H1 (cell line): ENCODE measurements around the gene CALY. TPM values are rescaled to one million over a fixed set of nuclear protein-coding genes. Genes with fewer than 3 reads are reported as not detected.

Source experiments
- CBX8 ChIP-seq: fragments of 300-800, 300-1000 bp; sonication (generic); IDR thresholded peaks from 2 replicates; pipeline ENCODE4 v1.7.1; 2016; ENCODE audit warnings: low read depth, low read length, borderline replicate concordance
- CREB1 ChIP-seq: IDR thresholded peaks from 2 replicates; pipeline ENCODE4 v1.6.1; 2012; ENCODE audit warnings: inconsistent platforms
- CTBP2 ChIP-seq: IDR thresholded peaks from 2 replicates; pipeline ENCODE4 v1.7.0; 2011; ENCODE audit warnings: borderline replicate concordance, mild to moderate bottlenecking, moderate library complexity, mixed read lengths, low read length; ENCODE audit not compliant: insufficient read depth, insufficient read length
- MAFK ChIP-seq: IDR thresholded peaks from 2 replicates; pipeline ENCODE4 v1.6.1; 2012; ENCODE audit warnings: low read depth, mild to moderate bottlenecking, improper control_type of control experiment, low read length
- PHF8 ChIP-seq: fragments of 200-600 bp; sonication (generic); conservative IDR thresholded peaks from 2 replicates; pipeline ENCODE4 v1.7.1; 2012; ENCODE audit warnings: low read depth, mild to moderate bottlenecking, inconsistent platforms, low read length, moderate library complexity
- POLR2AphosphoS5 ChIP-seq: IDR thresholded peaks from 2 replicates; pipeline ENCODE4 v1.6.1; 2011; ENCODE audit warnings: low read depth, low read length
- POU5F1 ChIP-seq: IDR thresholded peaks from 2 replicates; pipeline ENCODE4 v1.6.1; 2011; ENCODE audit warnings: low read depth, mild to moderate bottlenecking, low read length, moderate library complexity
- RBBP5 ChIP-seq: IDR thresholded peaks from 2 replicates; pipeline ENCODE4 v1.7.1; 2012; ENCODE audit warnings: low read depth, mild to moderate bottlenecking, inconsistent platforms, low read length, moderate library complexity, borderline replicate concordance
- SP2 ChIP-seq: IDR thresholded peaks from 2 replicates; pipeline ENCODE4 v1.6.1; 2012; ENCODE audit warnings: mild to moderate bottlenecking, low read length, inconsistent platforms
- TCF12 ChIP-seq: IDR thresholded peaks from 2 replicates; pipeline ENCODE4 v1.6.1; 2011; ENCODE audit warnings: low read depth, mild to moderate bottlenecking, low read length
- TEAD4 ChIP-seq: IDR thresholded peaks from 2 replicates; pipeline ENCODE4 v1.6.1; 2012; ENCODE audit warnings: low read depth, low read length, inconsistent platforms, mixed read lengths
- polyA plus RNA-seq, 7 experiments: library from polyadenylated mRNA; depleted of rRNA in 3 of 7; stranded (reverse) in 5 of 7; unstranded in 2 of 7; fragments of >200 nt in 5 of 7; fragments of 200-250 nt in 2 of 7; gene quantifications; 1 replicate in 5 of 7; 2 replicates in 1 of 7; 4 replicates in 1 of 7; pipeline versions ENCODE4 v1.2.1 to v1.2.3, GENCODE V29; 2011 to 2013; ENCODE audit warnings: missing spikeins in 2 of 7, mixed read lengths in 2 of 7
- total RNA-seq: library from RNA; stranded (reverse); fragmentation: NEBNext Ultra II Directional; extraction: Animal tissue kit (Norgen Biotek cat#: 25700); gene quantifications from 2 replicates; pipeline ENCODE4 v1.2.1, GENCODE V29; 2021

The CALY gene
- total and polyA plus RNA-seq, 2 of the 8 experiments (the other 6 are each of a cell fraction or from before 2014, with no cell fraction given) = 1.3 to 1.5 TPM

GRCh38 chr10:133357285-133358161 lies 20.8 kb upstream of the CALY start, which contains the start of gene FUOM (continued):
- TF ChIP-seq TCF12 (no peak), POLR2AphosphoS5 (no peak; the same call in 1 of the 2 replicates), CTBP2 (no peak), TEAD4 (0 out of 2 replicates have a peak, but pooled peaks have one; percentile 34), SP2 (no peak), MAFK (no peak), POU5F1 (no peak), PHF8 (peak; percentile 93), CREB1 (no peak), RBBP5 (no peak; the same call in 1 of the 2 replicates), CBX8 (no peak)
